GM18873 (cell line): ENCODE results near the gene TEX13B.

Source experiments
- ATAC-seq: cut with Tn5 transposase; IDR thresholded peaks from one replicate; pipeline ENCODE4 v1.9.1; 2021; ENCODE audit warnings: mild to moderate bottlenecking, moderate library complexity, moderate number of reproducible peaks; ENCODE audit not compliant: unreplicated experiment, low FRiP score

The TEX13B gene, protein sequence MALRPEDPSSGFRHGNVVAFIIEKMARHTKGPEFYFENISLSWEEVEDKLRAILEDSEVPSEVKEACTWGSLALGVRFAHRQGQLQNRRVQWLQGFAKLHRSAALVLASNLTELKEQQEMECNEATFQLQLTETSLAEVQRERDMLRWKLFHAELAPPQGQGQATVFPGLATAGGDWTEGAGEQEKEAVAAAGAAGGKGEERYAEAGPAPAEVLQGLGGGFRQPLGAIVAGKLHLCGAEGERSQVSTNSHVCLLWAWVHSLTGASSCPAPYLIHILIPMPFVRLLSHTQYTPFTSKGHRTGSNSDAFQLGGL

DNA sequence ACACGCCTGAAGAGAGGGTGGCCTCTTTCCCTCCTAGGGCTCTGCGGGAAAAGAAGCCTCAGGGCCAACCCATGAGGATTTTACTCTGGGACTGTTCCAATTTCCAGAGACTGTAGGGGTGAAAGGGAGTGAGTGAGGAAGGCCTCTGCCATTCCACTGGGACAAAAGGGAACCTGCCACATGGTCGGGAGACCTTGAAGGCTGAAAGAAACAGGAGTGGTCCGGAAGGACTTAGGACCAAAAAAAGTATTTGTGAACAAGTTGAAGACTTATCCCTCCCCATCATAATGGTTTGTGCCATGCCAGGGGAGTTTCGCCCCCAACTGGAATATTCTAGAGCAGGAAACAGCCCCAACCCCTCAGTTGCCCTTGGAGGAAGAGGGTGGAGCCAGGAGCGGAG, at the start of gene TEX13B:
TSS of gene TEX13B (minus strand) at position 15 of the 400 bp plus-strand sequence. CDS start 243 bp downstream, outside the sequence.
- no peak for ATAC-seq

DNA sequence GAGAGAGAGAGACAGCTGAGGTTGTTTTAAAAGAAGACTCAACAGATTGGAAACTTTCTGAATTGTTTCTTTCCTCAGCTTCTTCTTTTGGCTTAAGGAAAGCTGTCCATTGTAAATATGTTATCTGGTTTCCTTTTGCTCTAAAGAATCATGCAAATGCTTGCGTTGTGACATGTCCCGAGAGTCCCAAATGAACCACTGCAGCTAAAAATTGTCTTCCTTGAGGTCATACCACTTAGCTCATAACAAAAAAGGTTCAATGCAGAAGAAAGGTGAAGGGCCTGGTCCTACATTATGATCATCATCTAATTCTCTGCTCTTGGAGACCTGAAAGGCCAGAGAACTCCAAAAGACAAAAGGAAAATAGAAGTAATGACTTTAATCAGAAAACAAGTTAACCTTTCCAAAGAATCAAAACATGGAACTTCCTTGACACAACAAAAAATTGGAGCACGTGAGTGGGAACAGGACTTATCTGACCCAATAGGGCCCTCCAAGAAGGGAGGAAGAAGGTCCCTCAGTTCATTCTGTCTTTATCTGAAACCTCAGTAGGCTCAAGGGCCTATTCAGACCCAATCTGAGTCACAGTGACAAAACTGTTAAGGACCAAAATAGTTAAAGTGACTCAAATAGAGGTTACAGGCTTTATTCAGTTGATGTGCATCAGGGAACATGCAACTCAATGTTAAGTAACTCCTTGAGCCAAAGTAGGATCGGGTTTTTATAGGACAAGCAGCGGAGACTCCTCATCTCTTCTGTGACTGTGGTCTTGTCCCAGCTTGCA, 48.0 kb upstream of the TEX13B start:
- ATAC-seq: no peak

GRCh38 chrX:108028854-108029253, 46.7 kb upstream of the TEX13B start:
- no peak for ATAC-seq

DNA sequence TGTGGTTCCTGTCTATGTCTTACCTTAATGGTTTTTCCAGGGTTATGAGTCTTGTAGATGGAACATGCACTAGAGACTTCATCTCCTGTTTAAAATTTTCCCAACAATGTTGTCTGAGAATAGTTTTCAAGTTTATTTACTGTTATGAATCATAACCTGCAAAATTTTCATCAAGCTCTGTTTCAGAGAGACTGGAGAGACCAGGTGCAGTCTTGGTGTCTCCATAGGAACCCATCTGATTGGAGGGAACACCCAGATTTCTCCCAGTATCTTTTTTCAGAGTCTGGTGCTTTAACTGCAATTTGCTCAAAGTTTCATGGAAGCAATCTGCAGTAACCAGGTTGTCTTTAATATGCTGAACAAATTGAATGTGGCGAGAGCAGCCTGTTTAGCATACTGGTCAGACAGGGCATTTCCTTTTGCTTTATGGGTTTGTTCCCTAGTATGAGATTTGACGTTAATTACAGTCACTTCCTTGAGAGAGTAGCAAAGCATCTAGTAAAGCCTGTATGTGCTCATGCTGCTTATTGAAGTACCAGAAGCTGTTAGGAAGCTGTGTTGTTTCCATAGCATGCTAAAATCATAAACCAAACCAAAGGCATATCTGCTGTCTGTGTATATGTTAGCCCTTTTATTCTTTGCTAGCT, 43.9 kb upstream of the TEX13B start:
- ATAC-seq: no peak

- ATAC-seq: no peak
Observed at GRCh38 chrX:108025376-108025775, 43.2 kb upstream of the TEX13B start.

GRCh38 chrX:108022491-108023089, 40.4 kb upstream of the TEX13B start:
- no peak for ATAC-seq

DNA sequence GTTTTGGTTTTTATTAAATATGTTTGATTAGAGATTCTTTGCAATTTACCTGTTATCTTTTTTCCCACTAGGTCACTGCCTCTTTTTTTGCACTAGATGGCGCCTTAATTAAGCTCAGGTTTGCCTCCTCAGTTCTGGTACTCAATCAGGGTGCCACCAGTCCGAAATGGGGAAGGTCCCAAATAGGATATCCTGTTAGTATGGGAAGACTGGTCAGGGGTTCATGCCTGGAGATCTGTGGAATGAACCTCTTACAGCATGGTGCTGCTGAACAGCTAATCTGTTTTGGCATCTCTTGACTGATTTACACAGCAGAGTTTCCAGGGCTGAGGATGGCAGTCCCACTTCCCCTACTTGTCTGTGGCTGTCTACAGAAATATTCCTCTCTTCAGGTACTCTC, 38.5 kb upstream of the TEX13B start:
- no peak for ATAC-seq

DNA sequence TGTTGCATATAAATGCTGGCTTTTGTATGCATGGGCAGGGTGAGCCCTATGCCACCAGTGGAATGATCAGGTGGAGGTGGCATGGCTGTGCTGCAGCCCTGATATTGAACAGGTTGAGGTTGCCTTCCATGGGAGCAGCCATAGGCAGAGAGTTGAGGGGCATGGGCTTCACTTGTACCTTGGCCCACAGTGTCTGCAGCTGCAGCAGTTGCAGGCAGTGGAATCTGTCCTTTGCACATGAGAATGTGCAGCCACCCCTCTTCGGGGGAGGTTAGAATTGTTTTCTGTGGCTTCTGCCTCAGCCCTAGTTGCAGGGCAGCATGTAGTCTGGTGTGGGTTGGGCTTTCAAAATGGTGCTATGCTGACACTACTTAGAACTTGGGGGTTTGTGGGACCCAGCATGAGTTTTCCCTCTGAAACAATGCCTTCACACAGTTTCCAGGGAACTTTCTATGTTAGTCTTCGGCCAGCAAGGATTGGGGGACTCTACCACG, 37.3 kb upstream of the TEX13B start:
- ATAC-seq: no peak

- no peak for ATAC-seq
Observed at GRCh38 chrX:108018656-108019381, 36.6 kb upstream of the TEX13B start.

- ATAC-seq: peak; percentile 80
Observed at GRCh38 chrX:108001218-108001814, 19.1 kb upstream of the TEX13B start.

DNA sequence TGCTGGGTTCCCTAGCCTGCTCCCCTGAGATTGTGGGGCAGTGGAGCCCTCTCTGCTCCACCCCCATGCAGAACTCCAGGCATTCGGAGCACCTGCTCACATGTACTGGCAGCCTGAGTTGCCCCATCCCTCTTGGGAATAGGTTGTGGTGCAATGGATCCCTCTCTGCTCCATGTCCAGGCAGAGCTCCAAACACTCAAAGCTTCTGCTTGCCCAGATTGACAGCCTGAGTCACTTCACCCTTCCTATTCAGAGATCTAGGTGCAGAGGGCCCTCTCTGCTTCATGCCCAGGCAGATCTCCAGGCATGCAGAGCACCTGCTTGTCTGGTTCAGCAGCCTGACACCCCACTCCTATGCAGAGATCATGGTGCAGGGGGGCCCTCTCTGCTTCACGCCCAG, 18.6 kb upstream of the TEX13B start:
- ATAC-seq: no peak

- no peak for ATAC-seq
Observed at GRCh38 chrX:107996124-107996523, 14.0 kb upstream of the TEX13B start.

DNA sequence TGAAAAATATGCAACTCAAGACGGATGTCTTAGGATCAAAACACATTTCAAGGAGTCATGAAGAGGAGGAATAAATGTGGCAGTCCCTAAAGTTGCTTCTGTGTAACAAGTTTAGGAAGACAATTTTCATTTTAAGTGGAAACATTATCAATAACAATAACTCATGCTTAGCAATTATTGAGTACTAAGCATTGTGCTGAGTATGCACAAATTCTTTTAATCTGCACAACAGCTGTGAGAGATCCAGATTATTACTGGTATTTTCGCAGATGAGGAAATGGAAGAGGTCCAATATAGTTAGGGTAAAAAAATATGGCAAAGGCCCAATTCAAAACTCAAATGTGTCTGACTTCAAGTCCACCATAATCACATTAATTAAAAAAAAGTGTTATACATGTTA, 2.9 kb upstream of the TEX13B start:
- ATAC-seq: no peak

DNA sequence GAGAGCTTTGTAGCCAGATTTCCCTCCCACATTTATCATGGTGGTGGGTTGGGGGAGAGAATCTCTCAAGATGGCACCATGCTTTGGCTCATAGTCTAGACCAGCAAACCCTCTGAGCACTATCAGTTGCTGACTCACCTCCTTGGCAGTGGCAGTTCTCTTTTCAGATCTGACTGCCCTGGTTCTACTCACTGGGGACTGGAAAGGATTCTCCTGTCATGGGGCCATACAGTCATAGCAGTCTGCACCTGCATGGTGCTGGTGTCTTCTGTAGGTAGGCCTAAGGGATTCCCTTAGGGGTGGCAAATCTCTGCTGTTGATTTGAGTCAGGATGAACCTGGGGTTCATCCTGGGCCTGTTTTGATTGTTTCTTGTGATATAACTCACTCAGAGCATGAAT, 2.6 kb downstream of the TEX13B start:
- ATAC-seq: no peak

GRCh38 chrX:107978707-107979307, 3.4 kb downstream of the TEX13B start:
- no peak for ATAC-seq

DNA sequence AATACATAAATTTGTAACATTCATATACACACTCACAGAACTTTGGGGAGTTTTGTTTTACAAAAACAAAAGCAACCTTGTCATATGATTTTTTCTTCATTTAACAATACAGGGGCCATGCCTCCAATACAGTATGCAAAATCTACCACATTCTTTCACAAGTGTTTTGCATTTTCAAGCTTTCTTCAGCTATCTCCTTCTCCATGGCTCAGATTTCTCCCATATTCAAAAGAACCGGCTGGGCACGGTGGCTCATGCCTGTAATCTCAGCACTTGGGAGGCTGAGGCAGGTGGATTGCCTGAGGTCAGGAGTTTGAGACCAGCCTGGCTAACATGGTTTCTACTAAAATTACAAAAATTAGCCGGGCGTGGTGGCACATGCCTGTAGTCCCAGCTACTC, 4.1 kb downstream of the TEX13B start:
- ATAC-seq: no peak

DNA sequence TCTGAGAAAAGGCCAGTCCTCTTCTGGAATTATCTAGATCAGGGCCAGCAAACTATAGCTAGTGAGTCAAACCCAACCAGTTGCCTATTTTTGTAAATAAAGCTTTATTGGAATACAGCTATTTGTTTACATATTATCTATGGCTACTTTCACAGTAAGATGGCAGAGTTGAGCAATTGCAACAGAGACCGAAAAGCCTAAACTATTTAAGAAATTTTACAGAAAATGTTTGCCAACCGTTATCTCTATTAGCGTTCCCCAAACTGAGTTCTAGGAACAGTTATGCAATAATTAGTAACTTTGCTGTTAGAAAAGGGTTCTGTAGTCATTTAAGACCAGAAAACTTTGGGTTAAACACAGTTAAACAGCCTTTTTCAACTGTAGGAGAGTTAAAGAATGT, 10.5 kb downstream of the TEX13B start:
- no peak for ATAC-seq

- no peak for ATAC-seq
Observed at GRCh38 chrX:107970073-107970472, 12.1 kb downstream of the TEX13B start.

DNA sequence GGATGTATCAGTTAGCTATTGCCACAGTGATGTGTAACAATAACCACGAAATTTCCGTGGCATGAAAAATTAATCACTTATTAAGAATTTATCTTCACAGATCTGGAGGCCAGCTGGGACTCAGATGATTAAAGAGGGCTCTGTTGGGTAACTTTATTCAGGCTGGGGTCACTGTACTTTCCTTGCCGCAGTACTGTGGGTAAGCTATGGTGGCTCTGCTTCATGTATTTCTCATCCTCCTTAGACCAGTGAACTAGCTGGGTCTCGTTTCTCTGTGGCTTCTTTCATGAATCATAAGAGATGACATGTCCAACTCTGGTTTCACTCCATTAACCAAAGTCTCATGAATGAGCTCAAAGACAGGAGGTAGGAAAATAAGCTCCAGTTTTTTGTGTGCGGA, 13.5 kb downstream of the TEX13B start:
- ATAC-seq: no peak
